CD4-positive, alpha-beta memory T cell (primary cell): ENCODE data around the gene PLOD1. TPM values are rescaled to one million over a fixed set of nuclear protein-coding genes. Genes with fewer than 3 reads are reported as not detected.
A peak's percentile ranks its signal among the peaks of the same experiment; 100 is the strongest.

Experiments used
- CTCF ChIA-PET: fragments of 350-600 bp; sonication (Branson Sonifier 250); formaldehyde crosslinking; loops from one replicate; lab custom pipeline; 2021; ENCODE audit warnings: inconsistent platforms; ENCODE audit not compliant: partially characterized antibody; lab: Charles Lee
- POLR2A ChIA-PET: fragments of 350-600 bp; sonication (Branson Sonifier 250); formaldehyde crosslinking; loops from one replicate; lab custom pipeline; 2021; ENCODE audit not compliant: partially characterized antibody; lab: Charles Lee
- DNase-seq, 5 donors: peaks; one replicate each; pipeline versions ENCODE4 v3.0.0 to v3.0.0-alpha.2; 2020 to 2022; ENCODE audit warnings: mixed read lengths in 1 of 5
- H3K27ac ChIP-seq: one replicate; pipeline ENCODE4 v1.7.0; 2013; ENCODE audit warnings: low read depth, low read length
- H3K27me3 ChIP-seq: 2 replicates; pipeline ENCODE4 v1.7.0; 2013; ENCODE audit warnings: mild to moderate bottlenecking, low read length, moderate library complexity; ENCODE audit not compliant: insufficient read depth
- H3K36me3 ChIP-seq: 2 replicates; pipeline ENCODE4 v1.7.0; 2013; ENCODE audit warnings: mild to moderate bottlenecking, low read length, moderate library complexity; ENCODE audit not compliant: insufficient read depth
- H3K4me1 ChIP-seq: 2 replicates; pipeline ENCODE4 v1.7.0; 2013; ENCODE audit warnings: mild to moderate bottlenecking, low read length, moderate library complexity; ENCODE audit not compliant: insufficient read depth
- H3K4me3 ChIP-seq, 2 donors: one replicate each; pipeline ENCODE4 v1.7.0; 2013; ENCODE audit warnings: low read length in 2 of 2, mild to moderate bottlenecking in 1 of 2
- H3K9me3 ChIP-seq, 2 donors: one replicate each; pipeline ENCODE4 v1.7.0; 2013; ENCODE audit warnings: low read length in 2 of 2, control low read depth in 1 of 2; ENCODE audit not compliant: control insufficient read depth in 1 of 2
- H3K27ac Mint-ChIP-seq, 7 donors: one replicate each; pipeline ENCODE4 v1.8.0; 2020 to 2021; ENCODE audit warnings: mixed read lengths in 7 of 7, mild to moderate bottlenecking in 6 of 7, inconsistent platforms in 3 of 7, moderate library complexity in 3 of 7
- H3K27me3 Mint-ChIP-seq, 2 donors: one replicate each; pipeline ENCODE4 v1.8.0; 2020 to 2021; ENCODE audit warnings: mixed read lengths in 2 of 2
- H3K36me3 Mint-ChIP-seq, 2 donors: one replicate each; pipeline ENCODE4 v1.8.0; 2020 to 2021; ENCODE audit warnings: mixed read lengths in 2 of 2, inconsistent platforms in 1 of 2, mild to moderate bottlenecking in 1 of 2
- H3K4me1 Mint-ChIP-seq, 4 donors: one replicate each; pipeline ENCODE4 v1.8.0; 2020 to 2021; ENCODE audit warnings: mixed read lengths in 4 of 4, mild to moderate bottlenecking in 1 of 4
- H3K4me3 Mint-ChIP-seq, 8 donors: one replicate each; pipeline ENCODE4 v1.8.0; 2020 to 2021; ENCODE audit warnings: mixed read lengths in 8 of 8, mild to moderate bottlenecking in 7 of 8, moderate library complexity in 6 of 8, inconsistent platforms in 3 of 8
- H3K9me3 Mint-ChIP-seq, 8 donors: one replicate each; pipeline ENCODE4 v1.8.0; 2020 to 2021; ENCODE audit warnings: mixed read lengths in 8 of 8, mild to moderate bottlenecking in 5 of 8, inconsistent platforms in 3 of 8, moderate library complexity in 1 of 8
- intact Hi-C: fragments of 100-400 bp; cut with micrococcal nuclease; formaldehyde crosslinking; loops from one replicate; pipeline ENCODE4 v1.15.1; 2023
- polyA plus RNA-seq, 2 donors: library from polyadenylated mRNA; unstranded; fragments of 300-500 nt; fragmentation: Illumina TruSeq; gene quantifications; one replicate each; pipeline ENCODE4 v1.2.3, GENCODE V29; 2021
- total RNA-seq, 2 experiments: library from RNA; stranded (reverse); gene quantifications; one replicate each; pipeline ENCODE4 v1.2.3, GENCODE V29; 2021

The PLOD1 gene
- total and polyA plus RNA-seq, 4 experiments from 2014 or later, result 2.5 to 3.6 (median 2.8) TPM

- Histone ChIP-seq H3K4me1 (peaks cover 26% of the 10 kb centered on the region), H3K9me3 (no peaks in the 10 kb centered on the region), H3K36me3 (peaks cover 8% of the 10 kb centered on the region), H3K4me3 (no peak overlapping the region), H3K27me3 (no peaks in the 10 kb centered on the region), H3K27ac (no peak overlapping the region)
- Mint-ChIP-seq H3K27me3 (no peaks in the 10 kb centered on the region), H3K36me3 (peaks cover 0 to 17% of the 10 kb centered on the region in 2 donors), H3K9me3 (no peaks in the 10 kb centered on the region), H3K27ac (peak overlapping the region in 1 of 7 donors; percentile 47), H3K4me1 (peaks cover 16 to 32% (median 24%) of the 10 kb centered on the region in 4 donors), H3K4me3 (peak overlapping the region in 3 of 8 donors; percentile 15 to 46 (median 46))
- POLR2A ChIA-PET, result interaction anchor here (6.7 kb wide), 1 partner anchor 69 kb away, joined by 126 read pairs; no protein-coding TSS in a partner anchor
- CTCF ChIA-PET, result no interaction called here
- no peak for DNase-seq
- intact Hi-C loops, result no loop called here
These were observed 43.1 kb downstream of the PLOD1 start for GRCh38 chr1:11977625-11978024.

GRCh38 chr1:11978301-11978700 is 43.8 kb downstream of the PLOD1 start:
- Histone ChIP-seq H3K27me3 (no peaks in the 10 kb centered on the region), H3K4me1 (peaks cover 28% of the 10 kb centered on the region), H3K9me3 (no peaks in the 10 kb centered on the region), H3K27ac (no peak overlapping the region), H3K4me3 (no peak overlapping the region), H3K36me3 (peaks cover 12% of the 10 kb centered on the region)
- no peak for DNase-seq
- ChIA-PET POLR2A (interaction anchor here (3.5 to 6.7 kb wide), 2 partner anchors 41 to 70 kb away, joined by 18 to 126 read pairs; partner anchors contain the start of gene MIIP), CTCF (no interaction called here)
- Mint-ChIP-seq H3K27me3 (no peaks in the 10 kb centered on the region), H3K4me1 (peaks cover 16 to 35% (median 27%) of the 10 kb centered on the region in 4 donors), H3K4me3 (no peak overlapping the region), H3K27ac (no peak overlapping the region), H3K36me3 (peaks cover 1 to 18% of the 10 kb centered on the region in 2 donors), H3K9me3 (no peaks in the 10 kb centered on the region)
- intact Hi-C loops, result no loop called here

DNA sequence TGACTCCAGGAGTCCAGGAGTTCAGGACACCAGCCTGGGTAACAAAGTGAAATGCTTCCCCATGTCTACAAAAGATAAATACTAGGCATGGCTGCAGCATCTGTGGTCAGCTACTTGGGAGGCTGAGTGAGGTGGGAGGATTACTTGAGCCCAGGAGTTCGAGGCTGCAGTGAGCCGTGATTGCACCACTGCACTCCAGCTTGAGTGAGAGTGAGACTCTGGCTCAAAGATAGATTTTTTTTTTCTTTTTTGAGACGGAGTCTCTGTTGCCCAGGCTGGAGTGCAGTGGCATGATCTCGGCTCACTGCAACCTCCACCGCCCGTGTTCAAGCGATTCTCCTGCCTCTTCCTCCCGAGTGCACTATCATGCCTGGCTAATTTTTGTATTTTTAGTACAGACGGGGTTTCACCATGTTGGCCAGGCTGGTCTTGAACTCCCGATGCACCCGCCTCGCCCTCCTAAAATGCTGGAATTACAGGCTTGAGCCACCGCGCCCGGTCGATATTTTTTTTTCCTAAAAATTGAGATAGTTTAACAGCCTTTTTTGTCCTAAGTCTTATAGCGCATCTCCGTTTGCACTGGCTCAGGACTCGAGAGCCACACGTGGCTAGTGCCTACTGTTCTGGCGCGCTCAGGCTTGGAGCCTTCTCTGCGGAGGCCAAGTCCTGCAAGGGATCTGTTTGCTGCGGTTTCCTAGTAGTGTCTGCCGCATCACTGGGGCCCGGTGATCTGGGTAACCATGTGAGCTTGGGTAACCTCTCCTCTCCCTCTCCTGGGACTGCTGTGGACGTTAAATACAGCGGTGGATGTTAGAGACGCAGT is 44.7 kb downstream of the PLOD1 start:
- Histone ChIP-seq H3K27ac (peak overlapping the region; percentile 93), H3K4me3 (peak overlapping the region; percentile 69 to 82), H3K9me3 (no peaks in the 10 kb centered on the region), H3K4me1 (peaks cover 36% of the 10 kb centered on the region), H3K27me3 (no peaks in the 10 kb centered on the region), H3K36me3 (peaks cover 21% of the 10 kb centered on the region)
- Mint-ChIP-seq H3K9me3 (no peaks in the 10 kb centered on the region), H3K27me3 (no peaks in the 10 kb centered on the region), H3K4me3 (peak overlapping the region; percentile 83 to 98 (median 88)), H3K36me3 (peaks cover 9 to 26% of the 10 kb centered on the region in 2 donors), H3K27ac (peak overlapping the region; percentile 81 to 97 (median 95)), H3K4me1 (peaks cover 24 to 44% (median 35%) of the 10 kb centered on the region in 4 donors)
- ChIA-PET POLR2A (interaction anchor here (0.9 to 6.7 kb wide), 10 partner anchors 9 to 640 kb away, joined by 3 to 126 read pairs (median 6); partner anchors contain the start of genes KIAA2013, MIIP and PLOD1), CTCF (interaction anchor here (0.7 to 1.2 kb wide), 2 partner anchors 37 to 142 kb away, joined by 4 read pairs; no protein-coding TSS in a partner anchor)
- intact Hi-C loops, result no loop called here
- DNase-seq, result peak in 2 of 5 donors; percentile 3 to 41

DNA sequence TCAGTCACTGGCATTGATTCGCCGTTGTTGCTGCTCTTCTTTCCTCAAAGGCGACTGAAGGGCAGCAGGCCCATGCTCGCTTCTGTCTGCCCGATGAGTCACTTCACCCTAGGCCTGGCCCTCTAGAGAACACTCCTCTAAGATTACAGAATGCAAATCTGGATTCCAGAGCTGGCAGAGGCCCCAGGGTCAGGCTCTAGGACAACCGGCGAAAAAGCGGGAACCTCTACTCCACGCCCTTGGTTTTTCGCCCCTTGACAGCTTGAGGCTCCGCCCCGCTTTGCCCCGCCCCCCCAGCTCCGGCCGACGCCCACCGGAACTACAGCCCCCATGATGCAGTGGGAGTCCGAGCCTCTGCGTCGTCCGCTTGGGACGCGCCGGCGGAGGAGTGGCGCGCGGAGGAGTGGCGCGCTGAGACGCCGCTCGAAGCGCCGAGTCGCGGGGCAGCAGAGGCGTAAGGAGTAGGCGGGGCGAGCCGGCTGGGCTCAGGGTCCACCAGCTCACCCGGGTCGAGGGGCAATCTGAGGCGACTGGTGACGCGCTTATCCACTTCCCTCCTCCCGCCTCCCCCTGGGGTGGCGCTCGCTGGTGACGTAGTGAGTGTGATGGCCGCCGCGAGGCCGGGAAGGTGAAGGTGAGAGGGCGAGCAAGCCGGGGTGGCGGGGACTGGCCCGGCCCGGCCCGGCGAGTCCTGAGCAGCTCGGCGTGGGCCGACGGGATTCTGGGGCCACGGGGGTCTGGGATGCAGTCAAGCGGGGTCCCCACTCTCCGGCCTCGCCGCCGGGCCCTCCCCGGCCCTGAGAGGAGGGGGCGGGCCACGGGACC is 45.5 kb downstream of the PLOD1 start, which contains the start of gene MFN2:
Gene MFN2, plus strand, starts transcription at position 594 of the 825 bp plus-strand sequence. CDS start 8,725 bp downstream, outside the sequence.
- ChIA-PET CTCF (interaction anchor here (0.7 to 1.4 kb wide), 4 partner anchors 36 to 142 kb away, joined by 3 to 4 read pairs (median 4); no protein-coding TSS in a partner anchor), POLR2A (interaction anchor here (0.9 to 6.7 kb wide), 10 partner anchors 10 to 639 kb away, joined by 3 to 126 read pairs (median 6); partner anchors contain the start of genes KIAA2013, MIIP and PLOD1)
- Histone ChIP-seq H3K9me3 (no peaks in the 10 kb centered on the region), H3K27me3 (no peaks in the 10 kb centered on the region), H3K36me3 (peaks cover 29% of the 10 kb centered on the region), H3K27ac (peak within 1 kb of the TSS; percentile 93), H3K4me1 (peaks cover 39% of the 10 kb centered on the region), H3K4me3 (peak within 1 kb of the TSS; percentile 69 to 82)
- intact Hi-C loops, result loop anchor here (1.0 to 10.0 kb wide), 5 partner anchors 39 to 175 kb away; partner anchors contain the start of genes CLCN6, KIAA2013, MIIP and MTHFR
- H3K4me1 Mint-ChIP-seq, result peaks cover 30 to 53% (median 40%) of the 10 kb centered on the region in 4 donors
- DNase-seq, result peak; percentile 93 to 95 (median 93)
- H3K27me3 Mint-ChIP-seq, result no peaks in the 10 kb centered on the region
- peaks cover 18 to 34% of the 10 kb centered on the region in 2 donors for H3K36me3 Mint-ChIP-seq
- peak within 1 kb of the TSS; percentile 93 to 97 (median 96) for H3K27ac Mint-ChIP-seq
- no peaks in the 10 kb centered on the region for H3K9me3 Mint-ChIP-seq
- H3K4me3 Mint-ChIP-seq, result peak within 1 kb of the TSS; percentile 90 to 98 (median 93)

DNA sequence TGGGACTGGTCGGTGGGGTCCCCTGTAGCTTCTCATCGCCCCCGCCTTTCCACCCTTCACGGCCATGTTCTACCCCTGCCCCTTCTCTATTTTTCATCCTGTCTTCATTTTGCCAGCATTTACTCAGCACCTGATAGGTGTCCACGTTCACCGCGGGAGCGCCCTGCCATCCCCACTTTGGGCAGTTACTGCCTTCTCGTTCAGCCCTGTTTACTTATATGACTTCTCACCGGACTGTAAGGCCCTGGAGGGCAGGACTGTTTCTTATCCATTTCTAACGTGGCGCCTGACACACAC is 46.1 kb downstream of the PLOD1 start:
- Histone ChIP-seq H3K27ac (peak overlapping the region; percentile 93), H3K9me3 (no peaks in the 10 kb centered on the region), H3K27me3 (no peaks in the 10 kb centered on the region), H3K4me1 (peaks cover 39% of the 10 kb centered on the region), H3K4me3 (peak overlapping the region; percentile 69 to 82), H3K36me3 (peaks cover 32% of the 10 kb centered on the region)
- no peak for DNase-seq
- no peaks in the 10 kb centered on the region for H3K27me3 Mint-ChIP-seq
- H3K4me1 Mint-ChIP-seq, result peaks cover 31 to 54% (median 41%) of the 10 kb centered on the region in 4 donors
- CTCF ChIA-PET, result interaction anchor here (1.2 to 1.4 kb wide), 3 partner anchors 73 to 143 kb away, joined by 3 to 4 read pairs (median 3); no protein-coding TSS in a partner anchor
- intact Hi-C loops, result loop anchor here (1.0 to 10.0 kb wide), 5 partner anchors 39 to 176 kb away; partner anchors contain the start of genes CLCN6, KIAA2013, MIIP and MTHFR
- peak overlapping the region; percentile 90 to 98 (median 93) for H3K4me3 Mint-ChIP-seq
- peak overlapping the region; percentile 93 to 97 (median 96) for H3K27ac Mint-ChIP-seq
- H3K36me3 Mint-ChIP-seq, result peaks cover 19 to 38% of the 10 kb centered on the region in 2 donors
- POLR2A ChIA-PET, result interaction anchor here (0.9 to 6.7 kb wide), 9 partner anchors 10 to 177 kb away, joined by 3 to 126 read pairs (median 6); partner anchors contain the start of genes MIIP and PLOD1
- H3K9me3 Mint-ChIP-seq, result no peaks in the 10 kb centered on the region

- Mint-ChIP-seq H3K27me3 (no peaks in the 10 kb centered on the region), H3K4me1 (peaks cover 33 to 61% (median 47%) of the 10 kb centered on the region in 4 donors), H3K27ac (peak overlapping the region; percentile 93 to 97 (median 96)), H3K36me3 (peaks cover 26 to 43% of the 10 kb centered on the region in 2 donors), H3K4me3 (peak overlapping the region; percentile 90 to 98 (median 93)), H3K9me3 (no peaks in the 10 kb centered on the region)
- DNase-seq, result no peak
- H3K36me3 ChIP-seq, result peaks cover 40% of the 10 kb centered on the region
- no peaks in the 10 kb centered on the region for H3K9me3 ChIP-seq
- H3K27me3 ChIP-seq, result no peaks in the 10 kb centered on the region
- POLR2A ChIA-PET, result interaction anchor here (0.9 to 6.7 kb wide), 5 partner anchors 11 to 175 kb away, joined by 3 to 126 read pairs (median 11); partner anchors contain the start of genes CLCN6, MIIP and MTHFR
- no peak overlapping the region for H3K4me3 ChIP-seq
- CTCF ChIA-PET, result interaction anchor here (0.6 to 1.4 kb wide), 2 partner anchors 10 to 74 kb away, joined by 3 read pairs; no protein-coding TSS in a partner anchor
- intact Hi-C loops, result loop anchor here (5.0 to 10.0 kb wide), 2 partner anchors 144 to 177 kb away; partner anchors contain the start of genes CLCN6 and MTHFR
- H3K4me1 ChIP-seq, result peaks cover 39% of the 10 kb centered on the region
- peak overlapping the region; percentile 93 for H3K27ac ChIP-seq
These were observed 47.0 kb downstream of the PLOD1 start for GRCh38 chr1:11981378-11982009.
